Loucy (cell line): Measurements from ENCODE around the gene PREX1.

Experiments used
- H2AFZ ChIP-seq: fragments of 200-600 bp; sonication (generic); 2 replicates; pipeline ENCODE4 v1.6.0; 2016; ENCODE audit warnings: antibody characterized with exemption, mild to moderate bottlenecking, low read length, moderate library complexity
- H3F3A ChIP-seq: fragments of 200-600 bp; 2 replicates; pipeline ENCODE4 v1.6.0; 2016; ENCODE audit warnings: antibody characterized with exemption, low read depth, mild to moderate bottlenecking
- H3K27me3 ChIP-seq: fragments of 200-600 bp; sonication (generic); 2 replicates; pipeline ENCODE4 v1.6.1; 2014; ENCODE audit warnings: low read length, mild to moderate bottlenecking; ENCODE audit not compliant: insufficient read depth, poor library complexity, severe bottlenecking
- H3K36me3 ChIP-seq: fragments of 200-600 bp; sonication (generic); 2 replicates; pipeline ENCODE4 v1.6.1; 2016; ENCODE audit warnings: low read length; ENCODE audit not compliant: insufficient read depth
- H3K4me1 ChIP-seq: fragments of 200-600 bp; sonication (generic); 2 replicates; pipeline ENCODE4 v1.5.1; 2014; ENCODE audit warnings: low read length, mild to moderate bottlenecking; ENCODE audit not compliant: insufficient read depth, poor library complexity, severe bottlenecking
- H3K4me2 ChIP-seq: fragments of 200-600 bp; sonication (generic); 2 replicates; pipeline ENCODE4 v1.6.0; 2014; ENCODE audit warnings: antibody characterized with exemption, low read length, low read depth, mild to moderate bottlenecking; ENCODE audit not compliant: poor library complexity, severe bottlenecking
- H3K4me3 ChIP-seq: fragments of 200-600 bp; sonication (generic); 2 replicates; pipeline ENCODE4 v1.5.1; 2014; ENCODE audit warnings: low read length, mild to moderate bottlenecking, mixed read lengths; ENCODE audit not compliant: poor library complexity, severe bottlenecking
- H3K79me2 ChIP-seq: fragments of 200-600 bp; sonication (generic); 2 replicates; pipeline ENCODE4 v1.6.1; 2014; ENCODE audit warnings: low read length; ENCODE audit not compliant: insufficient read depth
- H3K9ac ChIP-seq: fragments of 200-600 bp; sonication (generic); 2 replicates; pipeline ENCODE4 v1.6.0; 2014; ENCODE audit warnings: mild to moderate bottlenecking, low read depth, low read length, moderate library complexity; ENCODE audit not compliant: poor library complexity, severe bottlenecking
- H3K9me2 ChIP-seq: fragments of 200-600 bp; sonication (generic); replicated peaks from 2 replicates; pipeline ENCODE4 v1.6.1; 2016; ENCODE audit warnings: low read depth, low read length, mixed read lengths
- H3K9me3 ChIP-seq: fragments of 200-600 bp; sonication (generic); 2 replicates; pipeline ENCODE4 v1.6.1; 2014; ENCODE audit warnings: mild to moderate bottlenecking, antibody characterized with exemption, low read length, low read depth; ENCODE audit not compliant: insufficient read depth
- H4K20me1 ChIP-seq: fragments of 200-600 bp; sonication (generic); 2 replicates; pipeline ENCODE4 v1.6.0; 2014; ENCODE audit warnings: antibody characterized with exemption, low read length, mild to moderate bottlenecking; ENCODE audit not compliant: insufficient read depth, poor library complexity, severe bottlenecking
- EZH2phosphoT487 ChIP-seq: fragments of 200-600 bp; IDR thresholded peaks from 2 replicates; pipeline ENCODE4 v1.6.1; 2018; ENCODE audit warnings: antibody characterized with exemption, mild to moderate bottlenecking, moderate library complexity, borderline replicate concordance
- TF ChIP-seq, protein P1 (sequence below): fragments of 200-600 bp; sonication (generic); conservative IDR thresholded peaks from 2 replicates; pipeline ENCODE4 v1.5.1; 2014; ENCODE audit warnings: mild to moderate bottlenecking, antibody characterized with exemption, low read length

The PREX1 gene

DNA sequence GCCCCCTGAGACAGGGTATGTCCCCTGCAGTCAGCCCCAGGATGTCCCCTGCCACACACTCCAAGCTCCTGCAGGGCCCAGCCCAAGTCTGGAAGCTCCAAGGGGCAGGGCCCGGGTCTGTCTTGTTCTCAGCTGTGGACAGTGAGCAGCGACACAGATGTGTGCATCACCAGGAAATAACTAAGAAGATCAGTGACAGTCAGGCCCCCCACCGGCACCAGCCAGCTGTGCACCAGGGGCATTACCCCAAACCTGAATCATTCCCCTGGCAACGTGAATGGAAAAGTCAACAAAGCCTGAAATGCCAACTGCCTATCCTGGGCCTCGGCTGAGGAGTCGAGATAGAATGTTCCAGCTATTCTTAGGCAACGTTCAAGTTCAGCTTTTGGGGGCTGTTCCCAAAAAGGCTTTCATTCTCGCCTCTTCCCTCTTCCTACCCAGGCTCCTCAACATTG, 105.0 kb downstream of the PREX1 start:
- TF ChIP-seq, protein P1, sequence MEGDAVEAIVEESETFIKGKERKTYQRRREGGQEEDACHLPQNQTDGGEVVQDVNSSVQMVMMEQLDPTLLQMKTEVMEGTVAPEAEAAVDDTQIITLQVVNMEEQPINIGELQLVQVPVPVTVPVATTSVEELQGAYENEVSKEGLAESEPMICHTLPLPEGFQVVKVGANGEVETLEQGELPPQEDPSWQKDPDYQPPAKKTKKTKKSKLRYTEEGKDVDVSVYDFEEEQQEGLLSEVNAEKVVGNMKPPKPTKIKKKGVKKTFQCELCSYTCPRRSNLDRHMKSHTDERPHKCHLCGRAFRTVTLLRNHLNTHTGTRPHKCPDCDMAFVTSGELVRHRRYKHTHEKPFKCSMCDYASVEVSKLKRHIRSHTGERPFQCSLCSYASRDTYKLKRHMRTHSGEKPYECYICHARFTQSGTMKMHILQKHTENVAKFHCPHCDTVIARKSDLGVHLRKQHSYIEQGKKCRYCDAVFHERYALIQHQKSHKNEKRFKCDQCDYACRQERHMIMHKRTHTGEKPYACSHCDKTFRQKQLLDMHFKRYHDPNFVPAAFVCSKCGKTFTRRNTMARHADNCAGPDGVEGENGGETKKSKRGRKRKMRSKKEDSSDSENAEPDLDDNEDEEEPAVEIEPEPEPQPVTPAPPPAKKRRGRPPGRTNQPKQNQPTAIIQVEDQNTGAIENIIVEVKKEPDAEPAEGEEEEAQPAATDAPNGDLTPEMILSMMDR: no peak
- TF ChIP-seq EZH2phosphoT487: no peak
- no peaks in the 10 kb centered on the region for H3F3A ChIP-seq
- H3K27me3 ChIP-seq: no peaks in the 10 kb centered on the region
- no peak overlapping the region for H3K4me2 ChIP-seq
- peaks cover 7% of the 10 kb centered on the region; the same call in 1 of the 2 replicates for H3K79me2 ChIP-seq
- no peak overlapping the region for H2AFZ ChIP-seq
- H3K9ac ChIP-seq: no peak overlapping the region
- peaks cover 10% of the 10 kb centered on the region for H4K20me1 ChIP-seq
- H3K9me2 ChIP-seq: no peaks in the 10 kb centered on the region
- peaks cover 27% of the 10 kb centered on the region; the same call in 1 of the 2 replicates for H3K36me3 ChIP-seq
- H3K9me3 ChIP-seq: no peaks in the 10 kb centered on the region
- no peak overlapping the region for H3K4me3 ChIP-seq
- H3K4me1 ChIP-seq: peaks cover 35% of the 10 kb centered on the region

DNA sequence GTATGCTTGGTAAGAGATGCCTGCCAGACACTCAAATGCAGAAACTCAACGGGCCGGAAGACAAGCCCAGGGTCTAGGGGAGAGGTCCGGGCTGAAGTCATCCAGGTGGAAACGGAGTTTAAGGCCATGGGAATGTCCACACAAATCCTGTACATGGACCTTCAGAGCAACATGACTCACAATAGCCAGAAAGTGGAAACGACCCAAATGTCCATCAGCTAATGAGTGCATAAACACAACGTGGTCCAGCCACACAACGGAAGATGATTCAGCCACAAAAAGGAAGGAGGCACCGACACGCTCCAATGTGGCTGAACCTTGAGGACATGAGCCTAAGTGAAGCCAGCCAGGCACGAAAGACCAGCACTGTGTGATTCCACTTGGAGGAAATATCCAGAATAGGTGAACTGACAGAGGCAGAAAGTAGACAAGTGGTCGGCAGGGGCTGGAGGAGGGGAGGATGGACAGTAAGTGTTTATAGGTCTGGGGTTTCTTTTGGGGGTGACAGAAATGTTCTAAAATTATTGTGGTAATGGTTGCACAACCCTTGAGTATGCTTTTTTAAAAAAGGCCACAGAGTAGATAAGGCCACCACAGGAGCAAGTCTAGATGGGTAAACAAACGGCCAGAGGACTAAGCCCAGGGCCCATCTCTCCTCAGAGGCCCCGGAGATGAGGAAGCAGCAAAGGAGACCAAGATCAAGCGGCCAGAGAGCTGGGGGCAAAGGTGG, 105.6 kb downstream of the PREX1 start:
- Histone ChIP-seq H3K27me3 (no peaks in the 10 kb centered on the region), H3K4me2 (no peak overlapping the region), H2AFZ (no peak overlapping the region), H3K9me3 (no peaks in the 10 kb centered on the region), H3K9ac (no peak overlapping the region), H3K36me3 (peaks cover 27% of the 10 kb centered on the region; the same call in 1 of the 2 replicates), H4K20me1 (peaks cover 10% of the 10 kb centered on the region), H3K79me2 (peaks cover 12% of the 10 kb centered on the region; the same call in 1 of the 2 replicates), H3F3A (no peaks in the 10 kb centered on the region), H3K4me1 (peaks cover 41% of the 10 kb centered on the region), H3K4me3 (no peak overlapping the region), H3K9me2 (no peaks in the 10 kb centered on the region)
- no peak for TF ChIP-seq EZH2phosphoT487
- TF ChIP-seq, protein P1: no peak

- Histone ChIP-seq H3F3A (no peaks in the 10 kb centered on the region), H3K4me1 (peaks cover 48% of the 10 kb centered on the region), H3K9me3 (no peaks in the 10 kb centered on the region), H3K36me3 (peaks cover 26% of the 10 kb centered on the region; the same call in 1 of the 2 replicates), H3K9ac (no peak overlapping the region), H3K79me2 (peaks cover 14% of the 10 kb centered on the region; the same call in 1 of the 2 replicates), H3K9me2 (no peaks in the 10 kb centered on the region), H4K20me1 (peaks cover 10% of the 10 kb centered on the region), H2AFZ (no peak overlapping the region), H3K4me3 (no peak overlapping the region), H3K27me3 (no peaks in the 10 kb centered on the region), H3K4me2 (no peak overlapping the region)
- TF ChIP-seq, protein P1: no peak
- no peak for TF ChIP-seq EZH2phosphoT487
Observed at GRCh38 chr20:48721324-48722001, 106.3 kb downstream of the PREX1 start.
